GM12878 (cell line): ENCODE measurements around the gene CHRM5. TPM values are rescaled to one million over a fixed set of nuclear protein-coding genes. Genes with fewer than 3 reads are reported as not detected.

Experiments used
- ASH2L ChIP-seq: fragments of 300-600, 200-600 bp; sonication (generic); IDR thresholded peaks from 2 replicates; pipeline ENCODE4 v1.6.1; 2017; ENCODE audit warnings: low read depth, mild to moderate bottlenecking, borderline replicate concordance
- CHD1 ChIP-seq: IDR thresholded peaks from 2 replicates; pipeline ENCODE4 v1.6.1; 2012; ENCODE audit warnings: low read depth, low read length, improper control_type of control experiment
- FOXM1 ChIP-seq: IDR thresholded peaks from 2 replicates; pipeline ENCODE4 v1.6.1; 2012; ENCODE audit warnings: low read depth, mild to moderate bottlenecking, inconsistent platforms, low read length, moderate library complexity
- JUNB ChIP-seq: IDR thresholded peaks from 2 replicates; pipeline ENCODE4 v1.6.1; 2016; ENCODE audit warnings: antibody characterized with exemption, mild to moderate bottlenecking
- PAX5 ChIP-seq: IDR thresholded peaks from 2 replicates; pipeline ENCODE4 v1.6.1; 2011; ENCODE audit warnings: low read depth, low read length, borderline replicate concordance
- POU2F2 ChIP-seq: IDR thresholded peaks from 3 replicates; pipeline ENCODE4 v1.6.1; 2011; ENCODE audit warnings: low read depth, mild to moderate bottlenecking, low read length, borderline replicate concordance
- RCOR1 ChIP-seq: conservative IDR thresholded peaks from 2 replicates; pipeline ENCODE4 v1.6.1; 2012; ENCODE audit warnings: low read depth, low read length, improper control_type of control experiment
- ZNF384 ChIP-seq: IDR thresholded peaks from 2 replicates; pipeline ENCODE4 v1.6.1; 2012; ENCODE audit warnings: low read depth, mild to moderate bottlenecking, low read length, improper control_type of control experiment, borderline replicate concordance
- polyA plus RNA-seq, 11 experiments: library from polyadenylated mRNA; depleted of rRNA in 4 of 11; unstranded in 6 of 11; stranded (reverse) in 5 of 11; fragments of >200 nt; fragmentation: Nextera tagmentation in 4 of 11; fragmentation: Illumina TruSeq in 1 of 11; extraction: Ambion mirVana in 4 of 11; extraction: Trizol in 1 of 11; gene quantifications; 1 replicate in 1 of 11; 2 replicates in 10 of 11; pipeline versions ENCODE4 v1.2.1 to v1.2.3, GENCODE V29; 2011 to 2016; ENCODE audit warnings: inconsistent platforms in 2 of 11, missing spikeins in 2 of 11, low read depth in 1 of 11
- total RNA-seq, 4 experiments: library from RNA; depleted of rRNA in 3 of 4; stranded (reverse); fragments of >200 nt in 3 of 4; fragmentation: Illumina TruSeq in 1 of 4; extraction: Trizol in 1 of 4; gene quantifications; 2 replicates each; pipeline versions ENCODE4 v1.2.1 to v1.2.3, GENCODE V29; 2013 to 2021
- TF ChIP-seq, protein P1 (sequence below): IDR thresholded peaks from 2 replicates; pipeline ENCODE4 v1.6.1; 2012; ENCODE audit warnings: improper control_type of control experiment, low read depth, low read length; ENCODE audit not compliant: insufficient replicate concordance
- TF ChIP-seq, protein P2 (sequence below): fragments of 450-650 bp; IDR thresholded peaks from 2 replicates; pipeline ENCODE4 v1.6.1; 2016; ENCODE audit warnings: mild to moderate bottlenecking

The CHRM5 gene
- total and polyA plus RNA-seq, 10 of the 15 experiments (the other 5 are each of a cell fraction or from before 2014, with no cell fraction given): 0.01 to 0.10 (median 0.04) TPM; not detected in 6

DNA sequence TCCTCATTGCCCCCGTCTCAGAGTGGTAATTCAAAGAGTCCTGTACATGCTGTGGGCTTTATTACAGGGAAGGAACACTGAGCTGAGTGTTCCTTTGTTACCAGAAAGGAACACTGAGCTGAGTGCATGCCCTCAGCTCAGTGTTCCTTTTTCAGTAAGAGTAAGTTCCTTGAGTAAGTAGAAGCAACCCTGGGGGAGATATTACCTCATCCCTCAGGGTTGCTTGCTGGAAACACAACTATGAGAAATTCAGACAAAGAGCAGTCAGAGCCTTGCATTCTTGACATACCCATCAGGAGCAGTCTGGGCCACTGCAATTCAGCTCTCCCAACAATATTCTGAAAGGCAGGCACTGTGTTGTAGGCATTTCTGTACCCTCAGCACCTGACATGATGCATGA is 17.0 kb downstream of the CHRM5 start (continued):
- TF ChIP-seq, protein P1, sequence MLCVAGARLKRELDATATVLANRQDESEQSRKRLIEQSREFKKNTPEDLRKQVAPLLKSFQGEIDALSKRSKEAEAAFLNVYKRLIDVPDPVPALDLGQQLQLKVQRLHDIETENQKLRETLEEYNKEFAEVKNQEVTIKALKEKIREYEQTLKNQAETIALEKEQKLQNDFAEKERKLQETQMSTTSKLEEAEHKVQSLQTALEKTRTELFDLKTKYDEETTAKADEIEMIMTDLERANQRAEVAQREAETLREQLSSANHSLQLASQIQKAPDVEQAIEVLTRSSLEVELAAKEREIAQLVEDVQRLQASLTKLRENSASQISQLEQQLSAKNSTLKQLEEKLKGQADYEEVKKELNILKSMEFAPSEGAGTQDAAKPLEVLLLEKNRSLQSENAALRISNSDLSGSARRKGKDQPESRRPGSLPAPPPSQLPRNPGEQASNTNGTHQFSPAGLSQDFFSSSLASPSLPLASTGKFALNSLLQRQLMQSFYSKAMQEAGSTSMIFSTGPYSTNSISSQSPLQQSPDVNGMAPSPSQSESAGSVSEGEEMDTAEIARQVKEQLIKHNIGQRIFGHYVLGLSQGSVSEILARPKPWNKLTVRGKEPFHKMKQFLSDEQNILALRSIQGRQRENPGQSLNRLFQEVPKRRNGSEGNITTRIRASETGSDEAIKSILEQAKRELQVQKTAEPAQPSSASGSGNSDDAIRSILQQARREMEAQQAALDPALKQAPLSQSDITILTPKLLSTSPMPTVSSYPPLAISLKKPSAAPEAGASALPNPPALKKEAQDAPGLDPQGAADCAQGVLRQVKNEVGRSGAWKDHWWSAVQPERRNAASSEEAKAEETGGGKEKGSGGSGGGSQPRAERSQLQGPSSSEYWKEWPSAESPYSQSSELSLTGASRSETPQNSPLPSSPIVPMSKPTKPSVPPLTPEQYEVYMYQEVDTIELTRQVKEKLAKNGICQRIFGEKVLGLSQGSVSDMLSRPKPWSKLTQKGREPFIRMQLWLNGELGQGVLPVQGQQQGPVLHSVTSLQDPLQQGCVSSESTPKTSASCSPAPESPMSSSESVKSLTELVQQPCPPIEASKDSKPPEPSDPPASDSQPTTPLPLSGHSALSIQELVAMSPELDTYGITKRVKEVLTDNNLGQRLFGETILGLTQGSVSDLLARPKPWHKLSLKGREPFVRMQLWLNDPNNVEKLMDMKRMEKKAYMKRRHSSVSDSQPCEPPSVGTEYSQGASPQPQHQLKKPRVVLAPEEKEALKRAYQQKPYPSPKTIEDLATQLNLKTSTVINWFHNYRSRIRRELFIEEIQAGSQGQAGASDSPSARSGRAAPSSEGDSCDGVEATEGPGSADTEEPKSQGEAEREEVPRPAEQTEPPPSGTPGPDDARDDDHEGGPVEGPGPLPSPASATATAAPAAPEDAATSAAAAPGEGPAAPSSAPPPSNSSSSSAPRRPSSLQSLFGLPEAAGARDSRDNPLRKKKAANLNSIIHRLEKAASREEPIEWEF: no peak
- no peak for TF ChIP-seq ASH2L
- TF ChIP-seq FOXM1: no peak
- no peak for TF ChIP-seq JUNB
- TF ChIP-seq ZNF384: no peak
- TF ChIP-seq, protein P2, sequence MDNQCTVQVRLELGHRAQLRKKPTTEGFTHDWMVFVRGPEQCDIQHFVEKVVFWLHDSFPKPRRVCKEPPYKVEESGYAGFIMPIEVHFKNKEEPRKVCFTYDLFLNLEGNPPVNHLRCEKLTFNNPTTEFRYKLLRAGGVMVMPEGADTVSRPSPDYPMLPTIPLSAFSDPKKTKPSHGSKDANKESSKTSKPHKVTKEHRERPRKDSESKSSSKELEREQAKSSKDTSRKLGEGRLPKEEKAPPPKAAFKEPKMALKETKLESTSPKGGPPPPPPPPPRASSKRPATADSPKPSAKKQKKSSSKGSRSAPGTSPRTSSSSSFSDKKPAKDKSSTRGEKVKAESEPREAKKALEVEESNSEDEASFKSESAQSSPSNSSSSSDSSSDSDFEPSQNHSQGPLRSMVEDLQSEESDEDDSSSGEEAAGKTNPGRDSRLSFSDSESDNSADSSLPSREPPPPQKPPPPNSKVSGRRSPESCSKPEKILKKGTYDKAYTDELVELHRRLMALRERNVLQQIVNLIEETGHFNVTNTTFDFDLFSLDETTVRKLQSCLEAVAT: no peak
- TF ChIP-seq POU2F2: no peak
- TF ChIP-seq PAX5: no peak
- TF ChIP-seq CHD1: no peak
- TF ChIP-seq RCOR1: no peak
